Measurements from ENCODE around the gene ANOS1.
A peak's percentile ranks its signal among the peaks of the same experiment; 100 is the strongest.
"Not testable (repeated sequence)": the region's sequence is repeated elsewhere in the genome, so short reads cannot be mapped to it uniquely, and the experiment has no call there.

Gene ANOS1

GRCh38 chrX:8731559-8732395 lies at the start of gene ANOS1:
Gene ANOS1 (minus strand): TSS chrX:8732137. CDS start chrX:8732036, 101 bp downstream.
- DNase-seq (ENCODE audit: low read depth) = no peak

- no peak for DNase-seq (ENCODE audit: low read depth)
Observed at GRCh38 chrX:8773117-8773516, 41.2 kb upstream of the ANOS1 start.

GRCh38 chrX:8760021-8760420 lies 28.1 kb upstream of the ANOS1 start:
- DNase-seq (ENCODE audit: low read depth) = no peak

GRCh38 chrX:8758706-8759105 lies 26.8 kb upstream of the ANOS1 start:
- not testable (repeated sequence) for DNase-seq (ENCODE audit: low read depth)

GRCh38 chrX:8757609-8758389 lies 25.9 kb upstream of the ANOS1 start:
- DNase-seq (ENCODE audit: low read depth) = not testable (repeated sequence)

GRCh38 chrX:8755813-8756212 lies 23.9 kb upstream of the ANOS1 start:
- DNase-seq (ENCODE audit: low read depth) = no peak

- DNase-seq (ENCODE audit: low read depth) = no peak
Observed at GRCh38 chrX:8755116-8755515, 23.2 kb upstream of the ANOS1 start.

- no peak for DNase-seq (ENCODE audit: low read depth)
Observed at GRCh38 chrX:8749697-8750096, 17.8 kb upstream of the ANOS1 start.

- DNase-seq (ENCODE audit: low read depth) = no peak
Observed at GRCh38 chrX:8748855-8749254, 16.9 kb upstream of the ANOS1 start.

GRCh38 chrX:8743126-8743732 lies 11.3 kb upstream of the ANOS1 start:
- DNase-seq (ENCODE audit: low read depth) = peak; percentile 24

GRCh38 chrX:8741981-8742380 lies 10.0 kb upstream of the ANOS1 start:
- no peak for DNase-seq (ENCODE audit: low read depth)

- DNase-seq (ENCODE audit: low read depth) = no peak
Observed at GRCh38 chrX:8738588-8739189, 6.8 kb upstream of the ANOS1 start.

GRCh38 chrX:8737883-8738282 lies 5.9 kb upstream of the ANOS1 start:
- no peak for DNase-seq (ENCODE audit: low read depth)

- no peak for DNase-seq (ENCODE audit: low read depth)
Observed at GRCh38 chrX:8730812-8731558, 952 bp downstream of the ANOS1 start.

GRCh38 chrX:8729811-8730210 lies 2.1 kb downstream of the ANOS1 start:
- DNase-seq (ENCODE audit: low read depth) = no peak

- no peak for DNase-seq (ENCODE audit: low read depth)
Observed at GRCh38 chrX:8728932-8729535, 2.9 kb downstream of the ANOS1 start.

GRCh38 chrX:8726031-8726652 lies 5.8 kb downstream of the ANOS1 start:
- DNase-seq (ENCODE audit: low read depth) = no peak

GRCh38 chrX:8724300-8724699 lies 7.6 kb downstream of the ANOS1 start:
- no peak for DNase-seq (ENCODE audit: low read depth)

- DNase-seq (ENCODE audit: low read depth) = no peak
Observed at GRCh38 chrX:8721536-8721935, 10.4 kb downstream of the ANOS1 start.

GRCh38 chrX:8720136-8720535 lies 11.8 kb downstream of the ANOS1 start:
- DNase-seq (ENCODE audit: low read depth) = no peak

- DNase-seq (ENCODE audit: low read depth) = no peak
Observed at GRCh38 chrX:8717354-8717753, 14.6 kb downstream of the ANOS1 start.
